Breast epithelium (tissue), 4 donors: ENCODE results near the gene DENND1C. TPM values are rescaled to one million over a fixed set of nuclear protein-coding genes. Genes with fewer than 3 reads are reported as not detected.

Experiments
- DNase-seq, 2 donors: peaks; one replicate each; pipeline ENCODE4 v3.0.0-alpha.2; 2019; ENCODE audit warnings: low spot score in 2 of 2
- H3K27ac ChIP-seq, 2 donors: fragments of 200-600 bp; sonication (generic) in 1 of 2; one replicate each; pipeline ENCODE4 v1.5.1; 2016 to 2019; ENCODE audit warnings: mild to moderate bottlenecking in 1 of 2
- H3K27me3 ChIP-seq, 2 donors: fragments of 200-600 bp; sonication (generic) in 1 of 2; one replicate each; pipeline versions ENCODE4 v1.5.1 to v1.6.0; 2017 to 2019; ENCODE audit warnings: control low read depth in 1 of 2, mild to moderate bottlenecking in 1 of 2
- H3K36me3 ChIP-seq: fragments of 200-600 bp; one replicate; pipeline ENCODE4 v1.5.1; 2019
- H3K4me1 ChIP-seq, 2 donors: fragments of 200-600 bp; sonication (generic); one replicate each; pipeline ENCODE4 v1.5.1; 2016 to 2019; ENCODE audit warnings: control low read depth in 1 of 2
- H3K4me3 ChIP-seq, 3 donors: fragments of 200-600 bp; sonication (generic); 1 replicate in 2 of 3; 2 replicates in 1 of 3; pipeline ENCODE4 v1.5.1; 2016 to 2019; ENCODE audit warnings: mild to moderate bottlenecking in 3 of 3, moderate library complexity in 2 of 3
- H3K9me3 ChIP-seq, 2 donors: fragments of 200-600 bp; sonication (generic) in 1 of 2; one replicate each; pipeline ENCODE4 v1.5.1; 2016 to 2019; ENCODE audit warnings: control low read depth in 1 of 2
- POLR2A ChIP-seq: fragments of 450-650 bp; IDR thresholded peaks from one replicate; pipeline ENCODE4 v1.6.1; 2016; ENCODE audit warnings: antibody characterized with exemption, mild to moderate bottlenecking, moderate library complexity
- POLR2AphosphoS5 ChIP-seq, 3 donors: sonication (generic); formaldehyde crosslinking; IDR thresholded peaks; one replicate each; pipeline ENCODE4 v1.6.1; 2017; ENCODE audit warnings: antibody characterized with exemption in 3 of 3
- intact Hi-C: fragments of 100-400 bp; cut with DNase I; formaldehyde crosslinking; loops from one replicate; pipeline ENCODE4 v1.15.1; 2023; ENCODE audit warnings: low total_unique reads
- total RNA-seq, 3 donors: library from RNA; depleted of rRNA; stranded (reverse); fragments of >200 nt; gene quantifications; one replicate each; pipeline ENCODE4 v1.1.0, GENCODE V29; 2016
- TF ChIP-seq, protein P1 (sequence below), 3 donors: fragments of 450-650 bp; IDR thresholded peaks; one replicate each; pipeline ENCODE4 v1.5.1; 2016 to 2017; ENCODE audit warnings: antibody characterized with exemption in 3 of 3, mild to moderate bottlenecking in 3 of 3, moderate library complexity in 3 of 3

DENND1C gene
- total RNA-seq, 3 donors from 2014 or later, result 1.3 to 3.2 (median 2.5) TPM

DNA sequence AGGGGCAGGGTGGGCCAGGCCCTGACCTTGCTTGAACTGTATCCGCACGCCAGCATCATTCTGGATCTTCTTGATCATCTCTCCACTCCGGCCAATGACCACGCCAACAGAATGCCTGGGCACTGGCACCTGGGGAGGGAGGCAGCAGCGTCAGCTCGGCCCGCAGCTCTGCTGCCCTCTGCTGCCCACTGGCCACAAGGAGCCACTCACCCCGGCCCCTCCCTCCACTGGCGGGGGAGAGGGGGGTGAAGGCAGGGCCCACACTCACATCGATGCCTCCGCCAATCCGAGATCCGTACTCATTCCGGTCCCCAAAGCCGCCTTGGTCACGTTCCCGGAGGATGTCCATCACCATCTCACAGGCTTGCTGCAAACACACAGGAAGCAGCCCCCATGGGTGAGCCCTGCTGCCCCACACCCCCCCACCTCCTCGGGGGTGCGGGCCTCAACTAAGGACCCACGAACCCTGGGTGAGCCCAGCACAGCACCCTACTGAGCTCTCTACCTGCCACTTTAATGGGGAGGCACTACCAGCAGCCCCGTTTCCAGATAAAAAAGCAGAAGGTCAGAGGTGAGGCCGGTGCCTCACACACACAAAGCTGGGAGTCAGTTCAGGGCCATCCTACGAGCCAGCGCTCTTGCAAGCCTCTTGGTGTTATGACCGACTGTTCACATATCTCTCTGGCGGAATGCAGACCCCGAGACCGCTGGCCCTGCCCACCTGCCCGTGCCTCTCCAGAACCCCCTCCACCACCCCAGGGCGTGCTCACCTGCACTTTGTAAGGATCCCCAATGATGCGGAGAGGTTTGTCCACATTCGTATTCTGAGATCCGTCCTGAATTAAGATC is 63.6 kb downstream of the DENND1C start:
- Histone ChIP-seq H3K4me3 (no peak overlapping the region), H3K9me3 (no peaks in the 10 kb centered on the region), H3K27ac (no peak overlapping the region), H3K4me1 (peaks cover under 1 to 7% of the 10 kb centered on the region in 2 donors), H3K27me3 (no peaks in the 10 kb centered on the region), H3K36me3 (peaks cover 27% of the 10 kb centered on the region)
- DNase-seq, result no peak
- intact Hi-C loops, result no loop called here
- no peak for TF ChIP-seq POLR2AphosphoS5 (IDR thresholded peaks at IDR 0.05)
- TF ChIP-seq, protein P1, sequence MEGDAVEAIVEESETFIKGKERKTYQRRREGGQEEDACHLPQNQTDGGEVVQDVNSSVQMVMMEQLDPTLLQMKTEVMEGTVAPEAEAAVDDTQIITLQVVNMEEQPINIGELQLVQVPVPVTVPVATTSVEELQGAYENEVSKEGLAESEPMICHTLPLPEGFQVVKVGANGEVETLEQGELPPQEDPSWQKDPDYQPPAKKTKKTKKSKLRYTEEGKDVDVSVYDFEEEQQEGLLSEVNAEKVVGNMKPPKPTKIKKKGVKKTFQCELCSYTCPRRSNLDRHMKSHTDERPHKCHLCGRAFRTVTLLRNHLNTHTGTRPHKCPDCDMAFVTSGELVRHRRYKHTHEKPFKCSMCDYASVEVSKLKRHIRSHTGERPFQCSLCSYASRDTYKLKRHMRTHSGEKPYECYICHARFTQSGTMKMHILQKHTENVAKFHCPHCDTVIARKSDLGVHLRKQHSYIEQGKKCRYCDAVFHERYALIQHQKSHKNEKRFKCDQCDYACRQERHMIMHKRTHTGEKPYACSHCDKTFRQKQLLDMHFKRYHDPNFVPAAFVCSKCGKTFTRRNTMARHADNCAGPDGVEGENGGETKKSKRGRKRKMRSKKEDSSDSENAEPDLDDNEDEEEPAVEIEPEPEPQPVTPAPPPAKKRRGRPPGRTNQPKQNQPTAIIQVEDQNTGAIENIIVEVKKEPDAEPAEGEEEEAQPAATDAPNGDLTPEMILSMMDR (IDR thresholded peaks at IDR 0.05), result no peak
- no peak for TF ChIP-seq POLR2A

Other genes with a start within 250 kb of the DENND1C start
- gene MLLT1, start 201.8 kb downstream of the DENND1C start, total RNA-seq, result 10 to 100 TPM; 13.6 to 16.4 (median 13.8) TPM
- under 1 TPM in 1 of 3 donors, not detected in 2; 0.33 TPM for gene ACER1, start 148.2 kb downstream of the DENND1C start, total RNA-seq
- 10 to 100 TPM; 72.3 to 96.7 (median 75.8) TPM for gene CLPP, start 120.3 kb downstream of the DENND1C start, total RNA-seq
- 100 to 1,000 TPM in 1 of 3 donors, 10 to 100 TPM in 2; 68.3 to 101 (median 76.7) TPM for gene ALKBH7, start 109.0 kb downstream of the DENND1C start, total RNA-seq
- under 1 TPM; 0.32 to 0.66 (median 0.59) TPM for gene PSPN, start 105.9 kb downstream of the DENND1C start, total RNA-seq
- gene GTF2F1, start 88.6 kb downstream of the DENND1C start, total RNA-seq, result 10 to 100 TPM; 46.7 to 51.0 (median 48.5) TPM
- 10 to 100 TPM; 71.4 to 76.1 (median 73.0) TPM for gene KHSRP, start 57.0 kb downstream of the DENND1C start, total RNA-seq
- gene SLC25A41, start 48.0 kb downstream of the DENND1C start, total RNA-seq, result under 1 TPM in 1 of 3 donors, not detected in 2; 0.44 TPM
- gene SLC25A23, start 22.0 kb downstream of the DENND1C start, total RNA-seq, result 10 to 100 TPM; 14.0 to 37.8 (median 18.4) TPM
- 10 to 100 TPM in 2 of 3 donors, under 1 TPM in 1; 0.48 to 30.7 (median 24.6) TPM for gene CRB3, start 17.5 kb downstream of the DENND1C start, total RNA-seq
- under 1 TPM in 1 of 3 donors, not detected in 2; 0.48 TPM for gene TUBB4A, start 20.5 kb upstream of the DENND1C start, total RNA-seq
- gene TNFSF9, start 49.2 kb upstream of the DENND1C start, total RNA-seq, result 1 to 10 TPM in 1 of 3 donors, under 1 TPM in 2; 0.33 to 1.6 (median 0.44) TPM
- not detected for gene CD70, start 109.4 kb upstream of the DENND1C start, total RNA-seq
- gene TNFSF14, start 188.4 kb upstream of the DENND1C start, total RNA-seq, result 1 to 10 TPM in 2 of 3 donors, under 1 TPM in 1; 0.96 to 8.3 (median 2.9) TPM
- 1,000 to 10,000 TPM in 2 of 3 donors, 100 to 1,000 TPM in 1; 856 to 1,298 (median 1,115) TPM for gene C3, start 238.9 kb upstream of the DENND1C start, total RNA-seq